GM21737 (cell line): Measurements from ENCODE around the gene FOS.

ENCODE experiments used
- ATAC-seq: cut with Tn5 transposase; IDR thresholded peaks from one replicate; pipeline ENCODE4 v1.9.1; 2021; ENCODE audit warnings: mild to moderate bottlenecking, moderate library complexity; ENCODE audit not compliant: unreplicated experiment

Gene FOS

DNA sequence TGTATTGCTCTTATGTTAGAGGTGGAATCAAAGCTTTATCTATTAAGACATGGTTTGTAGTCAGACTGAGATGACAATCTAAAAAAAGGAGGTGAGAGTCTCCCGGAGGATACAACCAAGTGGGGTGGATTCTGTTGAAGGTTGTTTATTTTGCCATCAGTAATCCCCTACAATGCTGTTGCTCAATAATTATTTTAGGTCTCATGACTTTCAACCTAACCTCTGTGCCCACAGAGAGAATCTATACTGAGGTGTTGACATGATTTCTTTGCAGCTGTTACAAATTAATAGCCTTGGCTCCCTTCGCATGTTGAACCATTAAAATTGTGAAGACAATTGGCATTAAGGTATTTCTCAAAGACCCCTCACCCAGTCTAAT lies 28.7 kb upstream of the FOS start:
- peak; percentile 12 for ATAC-seq

DNA sequence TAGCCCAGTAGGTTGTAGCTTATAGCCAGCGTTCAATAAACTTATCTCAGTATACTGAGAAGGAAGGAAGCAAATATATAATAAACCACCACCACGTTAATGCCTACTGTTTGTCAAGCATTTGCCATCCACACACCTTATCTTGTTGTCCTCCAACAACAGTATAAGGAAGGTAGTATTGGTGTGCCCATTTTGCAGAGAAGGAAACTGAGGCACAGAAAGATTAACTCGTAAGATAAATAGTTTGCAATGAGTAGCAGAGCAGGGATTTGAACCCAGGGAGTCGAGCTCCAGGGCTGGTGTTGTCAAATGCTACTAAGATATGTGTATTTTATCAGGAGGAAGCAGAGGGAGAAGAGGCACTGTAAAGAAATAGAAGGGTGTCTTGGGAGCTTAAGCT lies 27.8 kb upstream of the FOS start:
- no peak for ATAC-seq

DNA sequence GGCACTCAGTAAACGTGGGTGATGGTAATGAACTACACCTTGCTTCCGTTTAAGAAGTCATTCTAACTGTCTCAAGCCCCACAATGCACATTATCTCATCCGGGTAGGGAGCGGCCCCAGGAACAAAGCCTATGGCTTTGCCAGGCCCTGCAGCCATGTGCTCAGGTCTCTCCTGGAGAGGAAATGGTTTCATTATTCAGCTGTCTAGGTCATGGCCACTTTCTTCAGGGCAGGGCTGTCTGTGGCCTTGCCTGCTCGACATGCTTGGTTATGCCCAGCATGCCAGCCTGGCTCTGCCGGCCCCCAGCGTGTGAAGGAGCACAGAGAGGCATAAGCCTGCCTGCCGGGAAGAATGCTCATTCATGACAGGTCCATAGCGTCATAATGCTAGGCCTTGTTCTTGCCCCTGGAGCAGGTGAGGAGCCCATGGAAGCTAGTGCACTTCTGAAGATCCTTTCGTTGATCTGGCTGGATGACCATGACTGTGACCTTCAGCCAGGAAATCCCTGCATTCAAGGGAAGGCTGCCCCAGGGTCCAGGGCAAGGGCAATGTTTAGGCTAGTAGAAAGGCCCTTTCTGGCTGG lies 26.3 kb upstream of the FOS start:
- ATAC-seq, result no peak

DNA sequence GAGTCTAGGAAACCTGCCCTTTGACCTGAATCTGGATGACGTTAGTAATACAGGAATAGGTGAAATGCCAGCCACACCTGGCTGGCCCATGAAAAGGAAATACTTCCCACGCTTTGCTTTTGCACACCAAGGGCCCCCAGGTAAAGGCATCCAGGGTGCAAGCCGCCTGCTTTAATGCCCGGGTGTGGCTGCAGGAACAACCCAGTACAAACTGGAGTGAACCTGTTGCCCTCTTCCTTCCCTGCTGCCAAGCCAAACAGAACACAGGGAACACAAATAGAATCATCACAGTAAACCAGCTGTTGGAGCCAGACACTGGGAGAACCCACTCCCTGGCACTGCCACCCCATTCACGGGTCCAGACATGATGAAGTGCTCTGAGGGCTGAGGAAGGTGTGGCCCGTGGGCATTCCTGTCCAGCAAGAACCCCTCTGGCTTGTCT lies 24.2 kb upstream of the FOS start:
- ATAC-seq, result no peak

DNA sequence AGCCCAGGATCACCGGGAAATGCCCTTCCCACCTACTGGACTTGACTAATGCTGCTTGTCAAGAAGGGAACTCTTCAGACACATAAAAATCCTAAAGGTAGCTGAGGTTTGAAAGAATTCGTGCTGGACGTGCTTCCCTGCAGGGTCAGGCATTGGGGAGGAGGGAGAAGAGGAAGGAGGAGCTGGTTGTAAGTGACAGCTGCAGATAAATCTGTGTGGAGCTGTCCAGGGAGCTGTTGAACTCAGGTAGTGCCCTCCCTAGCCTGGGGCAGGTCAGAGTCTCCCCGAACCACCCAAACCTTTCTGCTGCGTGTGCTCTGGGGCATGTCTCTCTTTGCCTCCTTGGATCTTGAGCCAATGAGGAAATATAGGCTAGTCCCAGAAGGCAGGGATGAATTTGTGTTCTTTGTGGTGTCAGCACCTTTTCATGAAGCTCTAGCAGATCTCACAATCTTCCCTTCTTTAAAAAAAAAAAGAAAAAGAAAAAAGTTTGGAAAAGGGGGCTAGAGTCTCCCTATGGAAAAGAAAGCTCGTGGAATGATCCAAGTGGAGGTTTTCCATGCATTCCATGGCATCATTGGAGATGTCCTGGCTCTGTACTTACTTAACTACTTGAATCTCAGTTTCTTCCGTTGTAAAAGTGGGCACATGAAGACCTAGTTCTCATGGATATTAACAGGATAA lies 23.6 kb upstream of the FOS start:
- no peak for ATAC-seq

DNA sequence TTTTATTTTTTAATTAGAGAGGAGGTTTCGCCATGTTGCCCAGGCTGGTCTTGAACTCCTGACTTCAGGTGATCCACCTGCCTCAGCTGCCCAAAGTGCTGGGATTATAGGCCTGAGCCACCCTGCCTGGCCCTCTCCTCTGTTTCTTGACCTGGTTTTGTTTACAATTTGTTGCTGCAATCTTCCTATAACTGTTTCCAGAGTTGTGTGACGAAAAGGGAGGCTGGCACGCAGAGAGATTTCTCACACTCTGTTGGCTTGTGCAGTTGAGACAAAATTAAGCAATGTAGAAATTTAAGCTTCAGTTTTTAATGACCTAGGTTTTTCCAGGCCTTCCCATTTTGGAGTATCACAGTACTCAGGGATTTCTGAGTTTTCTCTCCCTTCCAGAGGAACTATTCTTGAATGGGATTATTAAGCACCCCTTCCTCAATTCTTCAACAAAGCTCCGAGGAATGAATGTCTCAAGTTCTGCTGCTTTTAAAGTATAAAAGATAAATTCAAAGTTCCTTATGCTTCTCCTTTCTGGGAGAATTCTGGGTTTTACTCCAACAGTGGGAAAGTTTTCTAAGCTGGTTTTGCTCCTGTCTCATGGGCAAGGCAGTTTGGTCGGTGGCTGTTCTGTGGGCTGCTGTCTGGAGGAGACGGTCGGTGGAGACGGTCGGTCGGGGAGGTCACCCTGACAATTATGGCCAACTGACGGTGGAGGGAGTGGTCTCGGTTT lies 20.4 kb upstream of the FOS start:
- ATAC-seq, result no peak

DNA sequence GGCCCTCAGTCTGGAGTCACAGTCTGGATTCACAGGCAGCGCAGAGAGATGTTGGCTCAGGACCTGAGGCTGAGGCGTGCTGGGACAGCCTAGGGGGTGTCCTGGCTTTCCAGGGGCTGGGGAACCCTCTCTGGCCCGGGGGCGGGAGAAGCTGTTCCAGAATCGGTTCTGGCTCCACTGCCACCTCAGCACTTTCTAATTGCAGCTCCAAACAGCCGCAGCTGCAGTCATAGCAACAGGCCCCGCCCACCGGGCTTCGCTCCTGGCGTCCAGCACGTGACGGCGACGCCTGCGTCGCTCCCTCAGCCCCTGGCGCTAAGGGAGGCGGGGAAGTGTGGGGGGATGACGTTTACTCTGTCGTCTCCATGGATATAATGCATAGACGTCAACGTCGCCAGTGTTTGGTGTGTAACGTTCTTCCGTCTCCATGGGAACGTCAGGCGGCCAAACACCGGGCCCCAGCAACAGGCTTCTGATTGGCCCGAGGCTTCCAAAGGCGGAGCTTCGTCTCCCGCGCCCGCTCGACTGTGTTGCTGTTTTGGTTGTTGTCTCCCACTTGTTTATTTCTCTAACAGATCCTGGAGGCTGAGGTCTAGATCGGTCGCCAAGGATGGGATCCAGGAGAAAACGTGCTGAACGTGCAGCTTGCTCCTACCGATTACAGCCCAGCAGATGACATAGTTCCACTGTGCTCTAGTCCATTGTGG lies 19.7 kb upstream of the FOS start:
- peak; percentile 90 for ATAC-seq

DNA sequence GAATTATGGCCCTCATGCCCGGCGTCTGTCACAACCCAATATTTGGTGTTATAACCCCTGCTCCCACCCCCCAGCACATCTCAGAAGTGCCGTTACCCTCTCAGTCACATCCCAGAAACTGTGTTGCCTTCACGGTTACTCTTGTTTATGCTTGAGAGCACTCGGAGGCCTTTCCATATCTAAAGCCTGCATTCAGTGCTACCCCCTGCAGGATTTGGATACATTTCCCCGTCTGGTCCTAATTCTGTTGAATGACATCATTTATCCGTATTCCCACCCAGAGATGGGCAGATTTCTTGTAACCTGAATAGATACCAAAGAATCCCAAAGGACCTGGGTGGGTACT lies 19.1 kb upstream of the FOS start:
- no peak for ATAC-seq

DNA sequence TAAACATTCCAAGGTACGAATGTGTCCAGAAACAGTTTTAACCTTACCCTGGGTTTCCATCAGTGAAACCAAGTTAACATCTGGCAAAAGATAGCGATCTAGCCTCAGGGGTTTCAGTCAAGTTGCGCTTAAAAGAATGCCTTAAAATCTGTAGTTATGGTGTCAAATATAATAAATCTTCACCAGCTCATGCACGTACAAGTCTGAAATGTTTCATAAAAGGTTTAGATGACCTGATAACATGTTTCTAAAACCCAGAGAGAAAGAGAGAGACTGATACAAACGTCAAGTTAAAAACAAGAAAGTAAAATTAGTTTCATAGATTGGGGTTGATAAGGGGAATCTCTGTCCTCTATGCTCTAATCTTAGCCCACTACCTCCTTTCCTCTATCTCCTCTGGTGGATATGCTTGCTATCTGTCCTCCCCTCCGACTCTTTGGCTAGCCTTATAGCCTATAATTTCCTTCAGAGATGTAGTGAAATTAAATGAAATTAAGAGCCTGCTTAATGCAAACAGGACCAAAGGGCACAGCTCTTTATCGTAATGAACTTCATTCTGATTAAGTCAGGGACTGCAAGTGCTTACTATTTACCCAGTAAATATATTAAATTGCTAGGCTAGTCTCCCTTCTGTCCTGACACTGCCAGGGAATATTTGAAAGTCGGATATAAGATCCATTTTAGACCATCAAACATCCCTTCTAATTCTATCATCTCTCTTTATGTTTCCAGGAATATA lies 18.4 kb upstream of the FOS start:
- ATAC-seq, result no peak

DNA sequence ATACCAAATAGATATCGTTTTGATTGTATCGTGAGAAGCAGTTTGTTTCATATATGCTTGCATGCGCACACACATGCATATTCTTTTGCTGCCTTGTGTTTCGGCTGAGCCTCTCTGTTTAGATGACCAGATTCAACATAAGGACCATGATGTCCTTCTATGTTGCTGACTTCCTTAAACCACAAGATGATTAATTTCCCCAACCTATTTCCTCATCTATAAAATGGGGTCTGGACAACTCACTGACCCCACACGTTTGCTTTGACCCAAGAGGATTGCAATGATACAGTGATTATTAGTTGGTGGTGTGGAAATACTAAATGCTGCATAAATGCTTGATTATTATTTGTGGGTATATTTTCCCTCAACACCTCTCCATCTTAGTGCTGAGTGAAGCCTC lies 16.8 kb upstream of the FOS start:
- no peak for ATAC-seq

DNA sequence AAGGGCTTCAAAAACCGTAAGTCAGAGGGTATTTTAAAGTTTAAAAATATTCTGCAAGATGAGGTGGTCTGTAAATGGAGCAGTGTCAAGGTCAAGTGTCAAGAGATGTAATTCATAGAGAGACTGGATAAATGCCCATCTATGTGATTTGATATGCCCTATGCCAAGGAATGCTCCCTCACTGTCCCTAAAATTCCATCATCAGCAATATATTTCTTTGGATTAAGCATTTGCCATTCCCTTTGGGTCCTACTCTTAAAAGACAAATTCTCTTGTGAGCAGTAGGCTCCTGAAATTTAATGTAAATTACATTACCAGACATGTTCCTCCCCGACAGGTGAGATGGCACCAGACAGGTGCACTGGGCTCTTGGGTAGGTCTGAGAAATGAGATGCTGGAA lies 16.0 kb upstream of the FOS start:
- no peak for ATAC-seq

DNA sequence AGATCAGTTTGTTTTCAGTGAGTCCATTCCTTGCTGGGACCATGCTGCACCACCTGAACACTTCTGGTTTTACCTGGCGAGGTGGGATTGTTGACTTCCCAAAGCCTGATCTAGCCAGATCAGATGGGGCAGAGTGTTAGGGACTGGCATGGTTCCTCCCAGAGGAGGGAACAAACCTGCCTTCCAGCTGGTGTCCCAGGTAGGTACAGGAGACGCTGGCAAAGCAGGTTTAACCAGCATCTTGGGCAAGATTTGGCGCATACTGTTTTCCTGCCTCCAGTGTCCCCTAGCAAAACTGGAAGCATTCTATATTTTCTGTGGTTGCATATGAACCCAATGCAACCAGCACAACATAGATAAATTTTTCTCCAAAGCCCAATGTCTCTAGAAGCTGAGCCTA lies 14.6 kb upstream of the FOS start:
- ATAC-seq, result no peak

DNA sequence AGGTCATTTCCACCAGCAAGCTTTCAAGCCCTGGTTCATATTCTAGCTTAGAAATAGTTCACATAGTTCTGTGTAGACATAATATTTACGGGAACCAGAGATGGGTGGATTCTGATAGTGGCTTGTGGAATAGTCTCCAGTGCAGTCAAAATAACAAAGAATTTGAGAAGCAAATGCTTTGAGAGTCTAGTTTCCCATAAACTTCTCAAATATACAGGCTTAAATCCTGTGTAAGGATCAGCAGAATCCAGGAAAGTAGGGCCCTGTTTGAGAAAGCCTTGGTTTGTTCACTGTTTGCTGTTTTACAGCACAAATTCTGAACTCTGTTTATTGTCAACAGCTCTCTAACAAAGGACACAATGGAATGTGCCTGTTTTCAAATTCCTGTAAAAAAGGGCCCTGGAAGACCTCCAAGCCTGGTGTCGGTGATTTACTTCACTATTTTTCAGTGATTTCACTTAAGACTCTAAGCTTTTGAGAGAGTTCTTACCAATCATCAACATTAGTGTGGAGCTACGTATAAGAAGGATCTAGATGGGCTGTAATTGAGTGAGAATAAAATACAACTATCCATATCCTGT lies 11.4 kb upstream of the FOS start:
- no peak for ATAC-seq

DNA sequence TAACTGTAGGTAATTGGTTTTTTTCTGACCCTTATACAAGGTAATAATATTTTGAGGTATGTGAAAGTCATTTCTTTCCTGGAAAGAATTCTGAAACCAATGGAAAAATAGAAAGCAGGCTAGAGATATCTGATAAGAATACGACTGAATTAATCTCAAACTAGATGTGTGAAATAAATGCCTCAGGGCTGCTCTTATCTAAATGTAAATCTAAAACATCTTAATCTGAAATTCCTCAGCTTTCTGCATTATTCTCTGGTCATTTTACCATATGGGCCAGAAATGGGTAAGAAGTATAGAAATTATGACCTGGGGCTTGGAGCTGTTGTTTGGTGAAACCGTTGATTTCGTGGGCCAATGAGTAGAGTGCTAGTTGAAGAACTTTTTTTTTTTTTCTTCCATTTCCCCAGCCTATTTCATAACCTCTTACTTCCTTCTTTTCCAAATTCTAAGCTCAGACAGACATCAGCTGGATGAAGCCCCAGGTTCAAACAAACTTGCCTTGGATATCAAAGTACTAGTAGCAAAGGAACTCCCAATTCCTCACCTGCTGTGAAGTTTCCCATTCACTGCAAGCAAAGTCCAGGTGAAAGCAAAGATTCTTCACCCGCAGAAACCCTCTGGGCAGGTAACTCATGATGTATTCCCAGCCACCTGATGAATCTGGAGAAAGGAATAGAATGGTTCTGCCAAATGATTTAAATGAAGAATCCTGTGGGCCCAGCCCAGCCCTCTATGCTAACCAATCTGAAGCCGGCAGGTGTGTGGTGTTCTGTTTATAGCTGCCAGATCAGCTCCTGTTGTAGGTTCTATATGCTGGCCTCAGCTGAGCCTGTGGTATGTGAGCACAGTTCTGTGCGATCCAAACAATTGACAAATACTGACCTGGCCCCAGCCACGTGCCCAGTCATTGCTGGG lies 9.7 kb upstream of the FOS start:
- no peak for ATAC-seq

DNA sequence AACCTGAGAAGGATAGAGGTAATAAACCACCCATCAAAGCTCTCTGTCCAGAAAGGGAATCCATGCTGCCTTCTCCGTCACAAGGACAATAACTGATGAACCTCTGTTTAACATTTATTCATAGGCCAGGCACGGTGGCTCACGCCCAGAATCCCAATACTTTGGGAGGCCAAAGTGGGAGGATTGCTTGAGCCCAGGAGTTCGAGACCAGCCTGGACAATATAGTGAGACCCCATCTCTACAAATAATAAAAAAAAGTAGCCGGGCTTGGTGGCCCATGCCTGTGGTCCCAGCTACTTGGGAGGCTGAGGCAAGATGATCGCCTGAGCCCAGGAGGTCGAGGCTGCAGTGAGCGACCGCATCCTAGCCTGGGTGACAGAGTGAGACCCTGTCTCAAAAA lies 7.1 kb upstream of the FOS start:
- ATAC-seq, result no peak

DNA sequence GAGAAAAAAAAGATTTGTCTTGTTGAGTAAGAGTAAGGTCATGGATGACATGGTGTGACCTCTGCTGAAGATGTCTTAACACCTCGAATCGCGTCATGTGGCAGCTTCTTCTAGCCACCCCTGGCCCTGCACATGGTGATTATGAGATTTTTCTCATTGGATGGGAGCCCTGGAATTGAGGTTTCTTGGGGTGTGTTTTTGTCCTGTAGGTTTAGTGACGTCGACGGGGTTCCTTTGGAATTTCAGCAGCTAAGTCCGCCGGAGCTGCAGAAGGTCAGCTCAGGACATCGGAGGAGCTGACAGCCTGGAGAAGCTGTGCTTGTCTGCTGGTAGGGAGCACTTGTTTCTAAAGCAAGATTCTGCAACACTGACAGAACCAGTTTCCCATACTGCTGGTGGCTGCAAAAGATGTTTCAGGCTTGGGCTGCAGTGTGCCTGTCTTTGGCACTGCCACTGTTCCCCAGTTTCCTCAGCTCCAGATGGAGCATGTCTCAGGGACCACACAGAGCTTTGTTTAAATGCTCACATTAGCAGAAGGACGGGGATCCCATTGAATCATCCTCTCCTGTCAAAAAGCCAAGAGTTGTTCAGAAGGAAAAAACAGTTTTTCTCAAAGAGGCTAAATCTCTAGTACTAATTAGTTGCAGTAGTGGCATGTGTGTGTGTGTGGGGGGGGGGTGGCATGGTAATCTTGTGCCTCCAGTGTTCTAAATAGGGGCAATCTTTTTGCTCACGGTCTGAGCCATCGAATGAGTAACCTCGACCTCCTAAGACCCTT lies 5.2 kb upstream of the FOS start:
- ATAC-seq, result no peak

DNA sequence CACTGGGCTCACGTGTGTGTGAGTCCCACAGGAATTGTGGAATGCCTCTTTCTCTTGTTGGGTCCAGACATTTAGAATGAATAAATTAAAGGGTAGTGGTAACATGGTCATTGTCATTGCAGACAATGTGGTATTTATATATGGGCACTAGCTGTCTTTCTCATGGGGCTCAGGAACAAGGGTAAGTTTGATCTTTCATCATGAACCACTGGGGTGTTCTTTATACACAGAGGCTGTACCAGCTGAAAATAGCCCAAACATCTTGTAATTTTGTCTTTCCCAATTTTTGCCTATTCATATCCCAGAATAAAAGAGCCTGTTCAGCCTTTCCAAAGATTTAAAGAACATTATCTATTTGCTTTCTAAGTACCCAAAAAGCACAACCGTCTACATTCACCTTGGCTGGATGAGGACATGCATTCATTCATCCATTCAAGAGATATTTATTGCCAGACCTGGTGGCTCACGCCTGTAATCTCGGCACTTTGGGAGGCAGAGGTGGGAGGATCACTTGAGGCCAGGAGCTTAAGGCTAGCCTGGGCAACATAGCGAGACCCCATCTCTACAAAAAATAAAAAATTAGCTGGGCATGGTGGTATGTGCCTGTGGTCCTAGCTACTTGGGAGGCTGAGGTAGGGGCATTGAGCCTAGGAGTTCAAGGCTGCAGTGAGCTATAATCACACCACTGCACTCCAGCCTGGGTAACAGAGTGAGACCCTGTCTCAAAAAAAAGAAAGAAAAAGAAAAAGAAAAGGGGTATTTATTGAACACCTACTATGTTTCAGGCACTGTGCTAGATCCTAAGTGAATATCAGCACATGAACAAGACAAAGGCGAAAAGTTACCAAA lies 4.4 kb upstream of the FOS start:
- no peak for ATAC-seq

DNA sequence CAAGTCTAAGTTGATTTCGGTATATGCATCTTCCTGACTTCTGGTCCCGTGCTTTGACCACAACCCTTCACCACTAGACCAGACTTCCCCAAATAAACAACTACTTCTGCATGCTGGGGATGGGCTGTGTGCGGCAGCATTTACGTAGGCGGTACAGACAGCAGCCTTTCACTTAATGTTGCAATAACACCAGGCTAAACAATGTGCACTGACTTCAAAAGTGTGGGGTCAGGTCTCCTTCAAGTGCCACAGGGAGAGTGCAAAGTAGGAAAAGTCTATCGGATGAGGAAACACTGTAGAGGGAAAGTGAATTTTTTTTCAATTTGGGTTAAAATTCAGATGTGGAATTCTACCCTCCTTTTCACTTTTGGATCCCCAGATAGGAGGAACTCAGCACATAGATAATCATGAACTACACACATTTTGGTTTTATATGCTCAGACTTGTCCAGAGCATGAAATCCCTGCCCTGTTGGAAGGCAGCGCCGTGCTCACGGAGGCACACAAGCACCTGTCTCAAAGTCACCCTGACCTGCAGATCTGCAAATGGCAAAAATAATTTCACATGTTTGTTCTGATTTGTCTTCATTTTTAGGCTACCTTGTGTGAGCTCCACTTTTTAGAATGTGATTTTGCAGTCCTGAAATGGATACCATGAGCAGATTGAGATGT lies 3.6 kb upstream of the FOS start:
- ATAC-seq, result no peak
